ENCODE data around the gene IL1RAP.

IL1RAP gene

GRCh38 chr3:190548031-190548656 is 34.3 kb downstream of the IL1RAP start:
- H3K4me3 ChIP-seq (replicated peaks; ENCODE audit: insufficient read depth, low read length) = no peak overlapping the region
- no peak overlapping the region for H3K27ac ChIP-seq (replicated peaks)
- no peak for TF ChIP-seq REST (IDR thresholded peaks at IDR 0.05; ENCODE audit: insufficient replicate concordance, low read depth)
- TF ChIP-seq CTCF (IDR thresholded peaks at IDR 0.05; ENCODE audit: insufficient read depth, low read length) = no peak
- H3K27me3 ChIP-seq (ENCODE audit: insufficient read depth, poor library complexity, severe bottlenecking) = no peaks in the 10 kb centered on the region
- DNase-seq (ENCODE audit: low read depth in 1 of 2, low spot score in 1 of 2) = no peak

GRCh38 chr3:190552021-190552420 is 38.1 kb downstream of the IL1RAP start:
- Histone ChIP-seq H3K4me3 (replicated peaks; ENCODE audit: insufficient read depth, low read length) (no peak overlapping the region), H3K27ac (replicated peaks) (no peak overlapping the region)
- no peak for TF ChIP-seq GABPA (IDR thresholded peaks at IDR 0.05; ENCODE audit: low read depth)
- TF ChIP-seq REST (IDR thresholded peaks at IDR 0.05; ENCODE audit: insufficient replicate concordance, low read depth) = no peak
- no peak for TF ChIP-seq POLR2AphosphoS5 (IDR thresholded peaks at IDR 0.05; ENCODE audit: low read depth)
- TF ChIP-seq SPI1 (IDR thresholded peaks at IDR 0.05; ENCODE audit: borderline replicate concordance, low read depth) = no peak
- TF ChIP-seq CTCF (IDR thresholded peaks at IDR 0.05; ENCODE audit: insufficient read depth, low read length) = no peak

DNA sequence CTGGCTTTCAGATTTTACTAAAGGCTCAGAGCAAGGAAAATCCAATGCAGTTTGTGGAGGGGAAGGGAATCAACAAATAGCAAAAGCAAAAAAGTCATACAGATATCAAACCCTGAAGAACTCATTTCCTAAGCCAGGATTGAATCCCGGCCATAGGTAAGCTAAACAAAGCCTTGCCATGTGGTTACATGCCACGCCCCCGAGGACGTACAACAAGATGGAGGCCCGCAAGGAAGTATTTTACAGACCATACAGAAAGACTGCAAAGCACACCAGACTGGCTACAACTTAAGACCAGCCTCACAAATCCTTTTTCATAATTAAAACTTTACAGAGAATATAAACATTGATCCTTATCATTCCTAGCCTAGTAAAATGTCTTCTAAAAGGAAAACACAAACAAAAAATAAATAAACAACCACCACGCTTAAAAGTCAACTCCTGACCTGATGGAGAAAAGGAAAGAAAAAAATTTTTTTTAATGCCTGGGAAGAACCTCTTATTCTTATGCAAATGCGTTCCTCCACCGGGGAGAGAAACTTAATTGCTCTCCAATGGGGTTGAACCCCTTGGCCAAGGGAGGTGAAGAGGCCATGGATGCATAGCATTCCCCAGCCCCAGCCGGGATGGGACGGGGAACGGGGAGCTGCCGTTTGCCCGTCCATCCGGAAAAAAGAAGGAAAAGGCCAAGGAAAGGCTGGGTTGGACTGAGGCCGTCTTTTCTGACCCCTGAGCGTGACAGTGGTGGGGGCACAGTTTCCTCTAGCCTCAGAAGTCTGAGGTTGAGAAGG is 39.3 kb downstream of the IL1RAP start:
- no peak overlapping the region for H3K4me3 ChIP-seq (replicated peaks; ENCODE audit: insufficient read depth, low read length)
- no peak for DNase-seq (ENCODE audit: low read depth in 1 of 2, low spot score in 1 of 2)
- TF ChIP-seq REST (IDR thresholded peaks at IDR 0.05; ENCODE audit: insufficient replicate concordance, low read depth) (no peak), SPI1 (IDR thresholded peaks at IDR 0.05; ENCODE audit: borderline replicate concordance, low read depth) (no peak), CTCF (IDR thresholded peaks at IDR 0.05; ENCODE audit: insufficient read depth, low read length) (no peak), GABPA (IDR thresholded peaks at IDR 0.05; ENCODE audit: low read depth) (no peak), POLR2AphosphoS5 (IDR thresholded peaks at IDR 0.05; ENCODE audit: low read depth) (no peak)
- no peaks in the 10 kb centered on the region for H3K27me3 ChIP-seq (ENCODE audit: insufficient read depth, poor library complexity, severe bottlenecking)
- H3K27ac ChIP-seq (replicated peaks) = no peak overlapping the region

More at GRCh38 chr3:190552021-190552420, 38.1 kb downstream of the IL1RAP start:
- DNase-seq (ENCODE audit: low read depth in 1 of 2, low spot score in 1 of 2) = no peak
- H3K27me3 ChIP-seq (ENCODE audit: insufficient read depth, poor library complexity, severe bottlenecking) = no peaks in the 10 kb centered on the region
